Body of pancreas (tissue), 4 donors: ENCODE measurements around the gene RNF112.

Source experiments
- CTCF ChIP-seq, 7 experiments: fragments of 450-650 bp in 4 of 7; fragments of 200-600 bp in 3 of 7; sonication (generic) in 3 of 7; IDR thresholded peaks; one replicate each; pipeline ENCODE4 v1.5.1; 2016 to 2019; ENCODE audit warnings: antibody characterized with exemption in 7 of 7
- POLR2A ChIP-seq, 3 donors: fragments of 450-650 bp; IDR thresholded peaks; one replicate each; pipeline ENCODE4 v1.6.1; 2016; ENCODE audit warnings: antibody characterized with exemption in 3 of 3, mild to moderate bottlenecking in 2 of 3

- TF ChIP-seq CTCF (IDR thresholded peaks at IDR 0.05) (no peak), POLR2A (IDR thresholded peaks at IDR 0.05) (no peak)
These were observed 23.8 kb upstream of the RNF112 start, which contains the start of gene MFAP4 for GRCh38 chr17:19386974-19387920.
